Activated CD8-positive, alpha-beta T cell treated with anti-CD3 and anti-CD28 coated beads for 36 hours (primary cell): ENCODE data around the gene FLRT3. TPM values are rescaled to one million over a fixed set of nuclear protein-coding genes. Genes with fewer than 3 reads are reported as not detected.

Experiments used
- ATAC-seq: fragments of 200-7000 bp; cut with Tn5 transposase; one replicate; pipeline ENCODE4 v1.10.0; 2021; ENCODE audit warnings: mild to moderate bottlenecking, moderate library complexity
- CTCF ChIA-PET: fragments of 350-600 bp; sonication (Branson Sonifier 250); formaldehyde crosslinking; loops from one replicate; lab custom pipeline; 2021; ENCODE audit warnings: antibody characterized with exemption; lab: Charles Lee
- POLR2A ChIA-PET: fragments of 350-600 bp; sonication (Branson Sonifier 250); formaldehyde crosslinking; loops from one replicate; lab custom pipeline; 2021; ENCODE audit warnings: antibody characterized with exemption; lab: Charles Lee
- DNase-seq: peaks from one replicate; pipeline ENCODE4 v3.0.0-alpha.2; 2020
- H3K27ac Mint-ChIP-seq: one replicate; pipeline ENCODE4 v1.8.0; 2021; ENCODE audit warnings: mild to moderate bottlenecking, mixed read lengths
- H3K27me3 Mint-ChIP-seq: one replicate; pipeline ENCODE4 v1.8.0; 2021; ENCODE audit warnings: mixed read lengths
- H3K36me3 Mint-ChIP-seq: one replicate; pipeline ENCODE4 v1.8.0; 2021; ENCODE audit warnings: low read depth, mixed read lengths
- H3K4me1 Mint-ChIP-seq: one replicate; pipeline ENCODE4 v1.8.0; 2021; ENCODE audit warnings: low read depth, mixed read lengths
- H3K4me3 Mint-ChIP-seq: one replicate; pipeline ENCODE4 v1.8.0; 2021; ENCODE audit warnings: mild to moderate bottlenecking, moderate library complexity, mixed read lengths
- H3K9me3 Mint-ChIP-seq: one replicate; pipeline ENCODE4 v1.8.0; 2021; ENCODE audit warnings: mixed read lengths
- CTCF ChIP-seq: fragments of 200-600 bp; IDR thresholded peaks from one replicate; pipeline ENCODE4 v1.8.0; 2022; ENCODE audit warnings: antibody characterized with exemption, mild to moderate bottlenecking
- intact Hi-C: fragments of 100-400 bp; cut with micrococcal nuclease; formaldehyde crosslinking; loops from one replicate; pipeline ENCODE4 v1.10.0; 2022
- total RNA-seq, 2 experiments: library from RNA; stranded (reverse); gene quantifications; one replicate each; pipeline ENCODE4 v1.2.3, GENCODE V29; 2021

The FLRT3 gene
- total RNA-seq, 2 experiments from 2014 or later: not detected

- intact Hi-C loops: no loop called here
- H3K27me3 Mint-ChIP-seq: no peaks in the 10 kb centered on the region
- ATAC-seq: no peak
- CTCF ChIA-PET: no interaction called here
- no peaks in the 10 kb centered on the region for H3K36me3 Mint-ChIP-seq
- no peak overlapping the region for H3K27ac Mint-ChIP-seq
- POLR2A ChIA-PET: no interaction called here
- no peak for DNase-seq
- no peak for TF ChIP-seq CTCF
- H3K4me1 Mint-ChIP-seq: no peaks in the 10 kb centered on the region
- peaks cover 2% of the 10 kb centered on the region for H3K9me3 Mint-ChIP-seq
- no peak overlapping the region for H3K4me3 Mint-ChIP-seq
Measured at GRCh38 chr20:14341801-14342200, 4.4 kb upstream of the FLRT3 start.

GRCh38 chr20:14336686-14337085 is 726 bp downstream of the FLRT3 start:
- Mint-ChIP-seq H3K4me1 (no peaks in the 10 kb centered on the region), H3K4me3 (no peak overlapping the region), H3K36me3 (no peaks in the 10 kb centered on the region), H3K27me3 (no peaks in the 10 kb centered on the region), H3K9me3 (no peaks in the 10 kb centered on the region), H3K27ac (no peak overlapping the region)
- ChIA-PET POLR2A (no interaction called here), CTCF (interaction anchor here (0.8 to 1.4 kb wide), 2 partner anchors 8 to 25 kb away, joined by 3 to 4 read pairs; no protein-coding TSS in a partner anchor)
- no peak for TF ChIP-seq CTCF
- DNase-seq (no peak), ATAC-seq (no peak)
- intact Hi-C loops: loop anchor here (2.0 kb wide), 1 partner anchor 20 kb away; no protein-coding TSS in a partner anchor

- H3K4me1 Mint-ChIP-seq: no peaks in the 10 kb centered on the region
- intact Hi-C loops: no loop called here
- H3K36me3 Mint-ChIP-seq: no peaks in the 10 kb centered on the region
- POLR2A ChIA-PET: no interaction called here
- no peak overlapping the region for H3K4me3 Mint-ChIP-seq
- CTCF ChIA-PET: no interaction called here
- H3K27me3 Mint-ChIP-seq: no peaks in the 10 kb centered on the region
- DNase-seq: no peak
- no peak overlapping the region for H3K27ac Mint-ChIP-seq
- H3K9me3 Mint-ChIP-seq: no peaks in the 10 kb centered on the region
- TF ChIP-seq CTCF: no peak
- no peak for ATAC-seq
Measured at GRCh38 chr20:14335052-14335451, 2.4 kb downstream of the FLRT3 start.

GRCh38 chr20:14334306-14334930 is 3.0 kb downstream of the FLRT3 start:
- Mint-ChIP-seq H3K27ac (no peak overlapping the region), H3K9me3 (no peaks in the 10 kb centered on the region), H3K27me3 (no peaks in the 10 kb centered on the region), H3K36me3 (no peaks in the 10 kb centered on the region), H3K4me1 (no peaks in the 10 kb centered on the region), H3K4me3 (no peak overlapping the region)
- intact Hi-C loops: no loop called here
- ChIA-PET CTCF (no interaction called here), POLR2A (no interaction called here)
- no peak for TF ChIP-seq CTCF
- ATAC-seq: no peak
- DNase-seq: no peak

- Mint-ChIP-seq H3K4me1 (no peaks in the 10 kb centered on the region), H3K4me3 (no peak overlapping the region), H3K27me3 (no peaks in the 10 kb centered on the region), H3K27ac (no peak overlapping the region), H3K36me3 (no peaks in the 10 kb centered on the region), H3K9me3 (no peaks in the 10 kb centered on the region)
- POLR2A ChIA-PET: no interaction called here
- intact Hi-C loops: no loop called here
- TF ChIP-seq CTCF: no peak
- DNase-seq: no peak
- no peak for ATAC-seq
- CTCF ChIA-PET: no interaction called here
Measured at GRCh38 chr20:14333721-14334120, 3.7 kb downstream of the FLRT3 start.
